GM23338 (cell line): ENCODE results near the gene ATG4B. TPM values are rescaled to one million over a fixed set of nuclear protein-coding genes. Genes with fewer than 3 reads are reported as not detected.

Experiments used
- polyA plus RNA-seq: library from polyadenylated mRNA; unstranded; fragments of >200 nt; fragmentation: Nextera tagmentation; extraction: Ambion mirVana; gene quantifications from 2 replicates; pipeline ENCODE4 v1.2.1, GENCODE V29; 2016
- total RNA-seq: library from RNA; depleted of rRNA; stranded (reverse); fragments of >200 nt; shearing (Covaris generic); gene quantifications from 2 replicates; pipeline ENCODE4 v1.2.3, GENCODE V29; 2014; rRNA removed

ATG4B gene
- total and polyA plus RNA-seq, 2 experiments from 2014 or later: 102 to 104 TPM

Other genes starting within 250 kb of the ATG4B start
- 275 and 304 TPM in 2 replicates for gene STK25, start 129.1 kb upstream of the ATG4B start, total RNA-seq
- gene STK25, start 129.1 kb upstream of the ATG4B start, polyA plus RNA-seq: 125 and 142 TPM in 2 replicates
- 33.4 and 36.7 TPM in 2 replicates for gene BOK, start 78.9 kb upstream of the ATG4B start, total RNA-seq
- gene BOK, start 78.9 kb upstream of the ATG4B start, polyA plus RNA-seq: 13.5 and 13.6 TPM in 2 replicates
- gene THAP4, start 535 bp upstream of the ATG4B start, total RNA-seq: 80.4 and 81.6 TPM in 2 replicates
- gene THAP4, start 535 bp upstream of the ATG4B start, polyA plus RNA-seq: 62.9 and 74.0 TPM in 2 replicates
- 38.9 and 55.4 TPM in 2 replicates for gene DTYMK, start 49.1 kb downstream of the ATG4B start, total RNA-seq
- gene DTYMK, start 49.1 kb downstream of the ATG4B start, polyA plus RNA-seq: 65.4 and 69.5 TPM in 2 replicates
- gene ING5, start 64.3 kb downstream of the ATG4B start, total RNA-seq: 42.5 and 49.5 TPM in 2 replicates
- 25.7 and 27.6 TPM in 2 replicates for gene ING5, start 64.3 kb downstream of the ATG4B start, polyA plus RNA-seq
- gene D2HGDH, start 96.9 kb downstream of the ATG4B start, total RNA-seq: 8.3 and 17.3 TPM in 2 replicates
- gene D2HGDH, start 96.9 kb downstream of the ATG4B start, polyA plus RNA-seq: 3.7 and 4.6 TPM in 2 replicates
- gene GAL3ST2, start 139.1 kb downstream of the ATG4B start, total RNA-seq: 0.24 and 1.5 TPM in 2 replicates
- gene GAL3ST2, start 139.1 kb downstream of the ATG4B start, polyA plus RNA-seq: 0.19 TPM in 1 of 2 replicates, not detected in the other
- gene NEU4, start 171.5 kb downstream of the ATG4B start, total RNA-seq: 0.62 and 1.2 TPM in 2 replicates
- 0.12 and 0.29 TPM in 2 replicates for gene NEU4, start 171.5 kb downstream of the ATG4B start, polyA plus RNA-seq
- 0.38 and 1.8 TPM in 2 replicates for gene PDCD1, start 221.2 kb downstream of the ATG4B start, total RNA-seq
- gene PDCD1, start 221.2 kb downstream of the ATG4B start, polyA plus RNA-seq: 0.23 and 0.34 TPM in 2 replicates
- gene RTP5, start 232.0 kb downstream of the ATG4B start, total RNA-seq: 0.50 TPM in 1 of 2 replicates, not detected in the other
- not detected in 2 replicates for gene RTP5, start 232.0 kb downstream of the ATG4B start, polyA plus RNA-seq